Right kidney (tissue), 1 donor: ENCODE measurements around the gene RGS12.
"Not testable (repeated sequence)": the region's sequence is repeated elsewhere in the genome, so short reads cannot be mapped to it uniquely, and the experiment has no call there.

ENCODE experiments used
- DNase-seq: peaks from one replicate; pipeline ENCODE4 v3.0.0-alpha.2; 2016

The RGS12 gene

DNA sequence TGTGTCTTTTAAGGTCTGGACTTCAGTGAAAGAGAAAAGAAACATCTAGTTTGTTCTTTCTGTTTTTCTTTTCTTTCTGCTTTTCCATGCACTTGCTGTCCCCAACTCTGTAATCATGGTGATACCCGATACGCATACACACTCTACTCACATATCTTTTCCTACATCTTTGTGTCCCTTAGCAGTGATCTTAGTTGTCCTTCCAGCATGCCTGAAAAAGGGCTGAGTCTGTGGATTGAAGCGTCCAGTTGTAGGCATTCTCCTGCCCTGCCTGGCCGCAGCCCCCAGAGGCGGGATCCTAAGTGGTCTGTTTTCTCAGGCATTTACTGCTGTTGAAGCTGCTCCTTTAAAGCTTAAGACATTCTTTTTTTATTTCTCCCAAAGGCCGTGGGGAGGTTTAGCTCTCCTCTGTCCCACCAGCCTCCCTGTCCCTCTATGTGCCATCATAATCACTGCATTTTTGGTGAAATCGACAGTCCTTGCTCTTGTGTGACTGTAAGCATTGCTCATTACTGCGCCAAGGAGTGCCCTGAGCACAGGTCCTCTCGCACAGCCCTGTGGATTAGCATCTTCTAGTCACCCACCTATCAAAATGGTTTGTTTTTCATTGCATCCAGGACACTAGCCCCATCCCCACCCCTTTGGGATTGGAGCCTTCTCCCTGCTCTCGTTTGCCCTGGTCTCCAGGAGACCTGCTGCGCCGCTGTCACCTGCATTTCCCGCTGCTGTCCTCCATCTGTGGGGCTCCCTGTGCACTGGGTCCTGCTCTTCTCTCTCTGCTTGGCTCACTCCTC lies 4.4 kb downstream of the RGS12 start:
- DNase-seq = no peak

GRCh38 chr4:3299122-3299975 lies 6.5 kb downstream of the RGS12 start:
- DNase-seq = no peak

- DNase-seq = no peak
Observed at GRCh38 chr4:3299976-3300671, 7.3 kb downstream of the RGS12 start.

- DNase-seq = not testable (repeated sequence)
Observed at GRCh38 chr4:3300882-3301281, 8.1 kb downstream of the RGS12 start.

DNA sequence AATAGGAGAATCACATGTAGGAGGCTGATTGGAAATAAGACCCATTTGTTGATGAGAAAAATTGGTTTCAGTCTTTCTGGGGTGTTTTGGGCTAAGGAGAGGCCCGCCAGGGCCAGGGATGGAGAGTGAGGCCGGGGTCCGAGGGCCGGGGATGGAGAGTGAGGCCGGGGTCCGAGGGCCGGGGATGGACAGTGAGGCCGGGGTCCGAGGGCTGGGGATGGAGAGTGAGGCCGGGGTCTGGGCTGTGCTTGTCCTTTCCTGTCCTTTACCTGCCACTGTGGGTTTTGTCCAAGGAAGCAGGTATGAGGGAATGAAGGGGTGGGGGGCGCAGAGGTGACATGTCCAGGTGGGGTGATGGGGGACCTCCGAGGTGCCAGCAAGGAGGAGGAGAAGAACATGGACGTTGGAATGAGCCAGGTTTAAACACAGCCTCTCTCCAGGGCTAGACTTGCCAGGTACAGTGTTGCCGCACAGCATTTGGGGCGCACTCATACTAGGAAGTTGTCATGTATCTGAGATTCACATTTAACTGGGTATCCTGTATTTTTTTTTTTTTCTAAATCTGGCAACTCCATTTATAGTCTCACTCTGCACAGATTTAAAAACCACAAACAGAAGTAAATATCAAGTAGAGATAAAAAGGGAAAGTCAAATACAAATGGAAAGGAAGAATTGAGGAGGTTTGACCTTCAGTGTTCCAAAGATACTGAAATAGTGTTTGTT lies 8.8 kb downstream of the RGS12 start:
- no peak for DNase-seq

GRCh38 chr4:3302173-3302785 lies 9.5 kb downstream of the RGS12 start:
- no peak for DNase-seq

- DNase-seq = no peak
Observed at GRCh38 chr4:3302786-3303564, 10.2 kb downstream of the RGS12 start.

DNA sequence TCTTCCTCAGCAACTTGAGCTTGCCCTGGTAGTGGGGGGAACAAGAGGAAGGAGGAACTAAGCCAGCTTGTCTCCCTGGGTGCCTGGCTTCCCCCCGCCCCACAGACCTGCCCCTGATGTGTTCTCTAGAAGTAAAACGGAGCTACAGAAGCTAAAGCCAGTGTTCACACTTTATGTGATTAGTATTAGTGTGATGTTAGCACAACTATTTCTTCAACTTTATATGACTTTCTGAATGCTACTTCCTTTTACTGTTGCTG lies 10.7 kb downstream of the RGS12 start:
- no peak for DNase-seq

DNA sequence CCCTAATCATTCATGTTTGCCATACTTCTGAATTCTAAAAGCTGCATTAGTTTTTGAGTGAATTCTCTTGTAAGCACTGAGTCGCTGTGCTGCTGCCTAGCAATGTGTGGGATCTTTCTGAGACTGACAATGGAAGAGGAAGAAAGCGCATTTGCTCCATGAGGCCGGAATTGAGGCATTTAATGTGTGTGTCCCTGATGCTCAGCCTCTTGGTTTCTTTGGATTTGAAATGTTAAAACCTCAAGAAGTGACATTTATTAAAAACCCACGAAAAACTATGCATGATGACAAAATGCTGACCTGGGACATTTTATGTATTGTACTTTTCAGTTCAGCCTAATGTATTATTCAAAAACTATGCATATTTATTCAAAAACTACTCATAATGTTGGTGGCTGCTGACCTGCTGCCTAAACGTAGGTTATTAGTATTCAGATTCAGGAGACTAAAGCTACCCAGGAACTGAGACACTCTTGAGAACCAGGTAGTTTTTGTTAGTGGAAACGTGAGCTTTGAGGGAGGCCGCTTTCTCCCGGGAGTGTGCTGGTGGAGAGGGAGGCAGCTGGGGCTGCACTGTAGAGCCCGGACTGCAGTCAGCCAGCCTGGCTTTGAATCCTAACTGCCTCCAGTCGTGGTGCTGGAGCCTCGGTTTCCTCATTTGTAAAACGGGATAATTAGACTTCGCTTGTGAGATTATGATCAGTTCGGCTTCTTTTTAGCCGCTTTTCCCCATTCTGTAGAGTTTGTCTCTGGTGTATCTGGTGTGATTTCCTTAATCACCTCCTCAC lies 11.3 kb downstream of the RGS12 start:
- DNase-seq = no peak

- no peak for DNase-seq
Observed at GRCh38 chr4:3304831-3305609, 12.2 kb downstream of the RGS12 start.

- no peak for DNase-seq
Observed at GRCh38 chr4:3305610-3306371, 13.0 kb downstream of the RGS12 start.

DNA sequence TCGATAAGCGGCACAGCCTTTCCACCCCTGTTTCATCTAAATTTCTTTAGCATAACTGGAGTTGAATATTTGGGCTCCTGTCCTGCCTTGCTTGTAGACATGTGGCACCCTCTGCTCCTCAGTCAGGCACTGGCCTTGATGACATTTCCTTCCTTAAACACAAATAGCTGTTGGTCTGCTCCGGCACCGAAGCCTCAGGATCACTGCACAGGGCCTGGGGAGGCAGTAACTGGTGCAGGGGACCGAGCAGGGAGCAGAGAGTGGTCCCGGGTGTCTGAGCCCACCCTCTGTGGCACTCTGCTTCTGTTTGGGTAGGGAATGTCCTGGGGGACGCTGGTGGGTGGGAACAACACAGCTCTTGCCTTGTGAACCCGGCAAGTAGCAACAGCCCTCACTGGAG lies 13.6 kb downstream of the RGS12 start:
- DNase-seq = no peak

- DNase-seq = no peak
Observed at GRCh38 chr4:3307060-3307459, 14.2 kb downstream of the RGS12 start.

- no peak for DNase-seq
Observed at GRCh38 chr4:3307486-3307885, 14.7 kb downstream of the RGS12 start.

DNA sequence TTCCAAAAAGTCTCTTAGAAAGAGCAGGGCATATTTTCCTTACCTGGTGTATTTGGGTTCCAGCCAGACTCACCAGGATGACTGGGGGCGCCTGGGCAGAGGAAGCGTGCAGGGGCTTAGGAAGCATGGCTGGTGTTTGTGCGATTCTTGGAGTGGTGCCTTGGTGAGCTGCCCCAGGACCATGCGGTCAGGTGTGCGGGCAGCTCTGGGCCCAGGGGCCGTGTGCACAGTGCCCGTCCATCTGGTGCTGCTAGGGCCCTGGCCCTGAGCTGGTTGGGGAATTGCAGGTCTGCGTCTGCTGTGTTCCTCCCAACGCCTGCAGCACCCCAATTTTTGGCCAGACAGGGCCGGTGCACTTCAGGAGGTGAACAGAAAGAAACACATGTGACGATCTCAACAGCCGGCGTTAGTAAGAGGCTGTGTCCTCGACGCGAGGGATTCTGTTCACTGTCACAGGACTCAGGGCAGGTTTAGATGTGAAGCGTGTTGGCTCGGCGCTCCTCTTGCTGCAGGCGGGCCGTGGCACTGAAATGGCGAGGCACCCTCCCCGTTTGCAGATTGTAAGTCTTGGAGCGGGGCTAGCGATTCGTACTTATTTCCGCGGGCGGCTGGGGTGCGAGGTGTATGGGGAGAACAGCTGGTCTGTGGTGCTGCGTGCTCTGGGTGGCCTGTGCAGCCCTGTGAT lies 15.2 kb downstream of the RGS12 start:
- DNase-seq = no peak

GRCh38 chr4:3308691-3309090 lies 15.9 kb downstream of the RGS12 start:
- no peak for DNase-seq

GRCh38 chr4:3310301-3311094 lies 17.7 kb downstream of the RGS12 start:
- no peak for DNase-seq

DNA sequence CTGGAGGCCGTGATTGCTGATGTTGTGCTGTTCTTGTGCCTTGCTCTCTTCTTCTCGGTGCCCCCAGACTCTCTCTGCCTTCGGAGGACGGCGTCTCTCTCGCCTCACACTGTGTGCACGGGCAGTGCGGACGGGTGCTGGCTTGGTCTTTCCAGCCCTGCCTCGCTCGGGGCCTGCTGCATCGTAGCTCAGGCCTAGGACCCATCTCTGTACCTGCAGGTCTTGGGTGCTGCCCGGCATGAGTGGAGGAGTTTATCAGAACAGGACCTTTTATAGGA lies 18.2 kb downstream of the RGS12 start:
- DNase-seq = no peak
